ENCODE results near the gene FARP2.

- TF ChIP-seq SRSF4 (IDR thresholded peaks at IDR 0.05; ENCODE audit: low read depth, low read length, poor library complexity, severe bottlenecking) (no peak), ZC3H4 (CRISPR knock-in tag; IDR thresholded peaks at IDR 0.05; ENCODE audit: borderline replicate concordance) (no peak), CREM (IDR thresholded peaks at IDR 0.05) (no peak), CREM (CRISPR knock-in tag; IDR thresholded peaks at IDR 0.05) (no peak), SALL1 (CRISPR knock-in tag; IDR thresholded peaks at IDR 0.05) (no peak), CCAR2 (optimal IDR thresholded peaks at IDR 0.05; ENCODE audit: low read depth, low read length) (no peak), PHB2 (IDR thresholded peaks at IDR 0.05; ENCODE audit: partially characterized antibody) (no peak), U2AF1 (optimal IDR thresholded peaks at IDR 0.05; ENCODE audit: low read depth, low read length) (no peak), POGK (CRISPR knock-in tag; conservative IDR thresholded peaks at IDR 0.05) (no peak), SNAI1 (CRISPR knock-in tag; IDR thresholded peaks at IDR 0.05; ENCODE audit: borderline replicate concordance) (no peak), EZH2 (conservative IDR thresholded peaks at IDR 0.05; ENCODE audit: low read depth, low read length) (no peak), ZNF350 (CRISPR knock-in tag; IDR thresholded peaks at IDR 0.05; ENCODE audit: borderline replicate concordance, low read depth) (no peak)
Observed at GRCh38 chr2:241307055-241307454, 49.0 kb upstream of the FARP2 start.

Data from HepG2 (cell line).